HL-60 (cell line): ENCODE results near the gene GLI3.

Experiments
- DNase-seq, 2 experiments: peaks; one replicate each; pipeline ENCODE4 v3.0.0-alpha.2; 2010 to 2020; ENCODE audit warnings: low read depth in 1 of 2, low spot score in 1 of 2
- H3K27ac ChIP-seq: fragments of 250-450 bp; sonication (Bioruptor Pico); replicated peaks from 2 replicates; pipeline ENCODE4 v1.5.1; 2020; ENCODE audit warnings: mild to moderate bottlenecking, moderate library complexity
- H3K27me3 ChIP-seq: fragments of 250-450 bp; sonication (Bioruptor Pico); 2 replicates; pipeline ENCODE4 v1.5.1; 2021; ENCODE audit warnings: mild to moderate bottlenecking, moderate library complexity; ENCODE audit not compliant: insufficient read depth, poor library complexity, severe bottlenecking
- H3K4me3 ChIP-seq: replicated peaks from 2 replicates; pipeline ENCODE4 v1.5.1; 2011; ENCODE audit warnings: mild to moderate bottlenecking, control low read depth, low read length; ENCODE audit not compliant: insufficient read depth
- CTCF ChIP-seq: IDR thresholded peaks from one replicate; pipeline ENCODE4 v1.5.1; 2011; ENCODE audit warnings: low read length, control low read depth, inconsistent platforms; ENCODE audit not compliant: insufficient read depth
- GABPA ChIP-seq: IDR thresholded peaks from 2 replicates; pipeline ENCODE4 v1.6.1; 2012; ENCODE audit warnings: low read depth
- POLR2AphosphoS5 ChIP-seq: IDR thresholded peaks from 2 replicates; pipeline ENCODE4 v1.6.1; 2012; ENCODE audit warnings: low read depth
- REST ChIP-seq: IDR thresholded peaks from 2 replicates; pipeline ENCODE4 v1.6.1; 2012; ENCODE audit warnings: low read depth; ENCODE audit not compliant: insufficient replicate concordance
- SPI1 ChIP-seq: IDR thresholded peaks from 2 replicates; pipeline ENCODE4 v1.6.1; 2012; ENCODE audit warnings: low read depth, mild to moderate bottlenecking, borderline replicate concordance

The GLI3 gene

GRCh38 chr7:41997151-41997550 lies 239.9 kb downstream of the GLI3 start:
- DNase-seq: no peak
- Histone ChIP-seq H3K27me3 (peaks cover 2% of the 10 kb centered on the region), H3K27ac (no peak overlapping the region), H3K4me3 (no peak overlapping the region)
- TF ChIP-seq CTCF (no peak), GABPA (no peak), SPI1 (no peak), POLR2AphosphoS5 (no peak)

GRCh38 chr7:41996381-41997035 lies 240.5 kb downstream of the GLI3 start:
- Histone ChIP-seq H3K4me3 (no peak overlapping the region), H3K27me3 (peaks cover 2% of the 10 kb centered on the region), H3K27ac (no peak overlapping the region)
- no peak for DNase-seq
- TF ChIP-seq POLR2AphosphoS5 (no peak), CTCF (no peak), GABPA (no peak), REST (no peak), SPI1 (no peak)

- TF ChIP-seq POLR2AphosphoS5: no peak
- no peak for TF ChIP-seq SPI1
- TF ChIP-seq GABPA: no peak
- no peak for TF ChIP-seq CTCF
- TF ChIP-seq REST: no peak
- DNase-seq: no peak
- Histone ChIP-seq H3K4me3 (no peak overlapping the region), H3K27me3 (peaks cover 2% of the 10 kb centered on the region), H3K27ac (no peak overlapping the region)
Observed at GRCh38 chr7:41995632-41996271, 241.3 kb downstream of the GLI3 start.

GRCh38 chr7:41994746-41995110 lies 242.3 kb downstream of the GLI3 start:
- H3K4me3 ChIP-seq: no peak overlapping the region
- no peak overlapping the region for H3K27ac ChIP-seq
- TF ChIP-seq CTCF: no peak
- TF ChIP-seq REST: no peak
- no peak for TF ChIP-seq SPI1
- TF ChIP-seq GABPA: no peak
- no peak for TF ChIP-seq POLR2AphosphoS5
- H3K27me3 ChIP-seq: peaks cover 2% of the 10 kb centered on the region
- no peak for DNase-seq
